Left lobe of liver (tissue), 2 donors: ENCODE measurements around the gene ARMC7. TPM values are rescaled to one million over a fixed set of nuclear protein-coding genes. Genes with fewer than 3 reads are reported as not detected.

Experiments used
- ATAC-seq: fragments of 200-7000 bp; cut with Tn5 transposase; one replicate; pipeline ENCODE4 v1.9.1; 2020; ENCODE audit warnings: mild to moderate bottlenecking, moderate library complexity
- DNase-seq: peaks from one replicate; pipeline ENCODE4 v3.0.0-alpha.2; 2020; ENCODE audit warnings: low spot score
- total RNA-seq: library from RNA; stranded (reverse); gene quantifications from one replicate; pipeline ENCODE4 v1.2.1, GENCODE V29; 2021
- donor health status: DM: no; HTN: no; CAD: no; lungs with moderate emphysema.
- donor health status: DM: no; HTN: yes; CAD: no.

Gene ARMC7
- total RNA-seq, 1 donor from 2014 or later: 5.6 TPM

DNA sequence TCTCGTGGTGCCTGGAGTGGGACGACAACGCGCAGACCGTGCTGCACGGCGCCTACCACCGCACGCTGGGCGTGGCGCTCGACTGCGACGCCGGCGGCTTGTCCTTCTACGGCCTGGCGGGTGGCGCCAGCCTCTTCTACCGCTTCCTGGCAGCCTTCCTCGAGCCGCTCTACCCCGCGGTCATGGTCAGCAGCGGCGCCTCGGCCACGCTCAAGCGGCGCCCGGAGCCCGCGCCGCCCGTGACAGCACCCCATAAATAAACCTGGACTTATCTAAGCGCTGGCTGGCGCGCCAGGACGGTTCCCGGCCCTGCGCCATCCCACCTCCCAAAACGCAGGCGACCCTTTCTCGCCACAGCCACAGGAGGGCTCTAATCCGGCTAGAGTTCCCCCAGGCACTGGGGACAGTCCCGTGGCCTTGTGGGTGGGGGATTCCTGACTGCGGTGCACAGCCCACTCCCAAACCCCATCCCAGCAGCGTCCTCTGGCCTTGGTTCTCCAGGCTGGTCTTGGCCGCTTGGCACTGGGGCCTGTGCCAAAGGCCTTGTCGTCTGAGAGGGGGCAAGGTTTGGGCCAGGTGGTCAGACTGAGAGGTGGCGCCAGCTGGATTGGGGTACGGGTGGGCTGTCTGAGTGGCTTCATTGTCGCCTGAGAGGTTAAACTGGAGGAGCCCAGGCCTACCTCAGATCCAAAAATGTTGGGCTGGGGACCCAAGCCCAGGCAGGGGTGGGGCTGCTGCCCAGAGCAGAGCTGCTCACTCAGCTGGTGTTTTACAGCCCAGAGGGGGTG is 32.1 kb upstream of the ARMC7 start:
- ATAC-seq (peak; percentile 83), DNase-seq (peak; percentile 83)

DNA sequence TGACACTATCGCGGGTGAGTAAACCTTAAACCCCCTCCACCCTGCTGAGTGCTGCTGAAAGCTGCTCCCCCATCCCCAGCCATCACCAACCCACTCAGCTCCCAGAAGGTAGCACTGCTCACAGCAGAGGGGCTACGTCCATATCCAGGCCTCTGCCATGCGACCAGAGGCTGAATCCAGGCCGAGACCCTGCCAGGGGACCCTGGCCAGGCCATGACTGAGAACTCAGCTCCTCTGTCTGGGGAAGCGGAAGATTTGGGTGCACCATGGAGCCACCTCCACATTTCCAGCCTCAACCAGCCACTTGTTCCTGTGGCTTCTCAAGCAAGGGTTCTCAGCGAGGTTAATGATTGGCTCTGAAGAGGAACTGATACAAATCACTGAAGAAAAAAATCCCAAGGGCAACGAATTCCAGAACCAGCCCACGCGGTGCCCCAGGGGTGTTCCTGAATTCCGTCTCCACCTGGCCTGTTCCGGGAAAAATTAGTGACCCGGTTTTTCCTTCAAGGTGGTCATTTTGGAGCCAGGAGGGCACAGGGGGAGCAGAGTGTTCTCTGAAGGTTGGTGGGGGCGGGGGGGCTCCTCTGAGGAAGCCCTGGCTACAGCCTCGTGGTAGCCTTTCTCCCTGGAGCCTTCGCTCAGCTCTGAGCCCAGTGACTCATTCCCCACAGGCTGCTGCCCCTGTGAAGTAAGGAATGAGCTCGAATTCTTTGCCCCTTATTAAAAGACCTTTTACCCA is 31.3 kb upstream of the ARMC7 start:
- ATAC-seq (no peak), DNase-seq (no peak)

DNA sequence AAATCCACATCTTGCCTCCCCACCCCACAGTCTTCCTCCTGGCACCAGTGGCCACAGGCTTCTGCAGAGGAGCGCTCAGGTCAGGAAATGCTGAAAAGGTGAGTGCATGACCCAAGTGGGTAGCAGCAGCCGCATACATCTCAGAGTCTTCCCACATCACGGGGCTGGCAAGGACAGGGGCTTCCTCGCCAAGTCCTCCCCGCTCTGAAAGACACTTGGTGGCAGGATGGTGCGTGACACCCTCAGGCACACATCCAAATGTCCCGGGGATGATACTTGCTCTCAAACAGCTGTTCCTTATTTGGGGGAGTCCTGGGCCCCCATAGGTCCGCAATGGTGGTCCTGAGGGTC is 30.8 kb upstream of the ARMC7 start:
- no peak for ATAC-seq
- no peak for DNase-seq

DNA sequence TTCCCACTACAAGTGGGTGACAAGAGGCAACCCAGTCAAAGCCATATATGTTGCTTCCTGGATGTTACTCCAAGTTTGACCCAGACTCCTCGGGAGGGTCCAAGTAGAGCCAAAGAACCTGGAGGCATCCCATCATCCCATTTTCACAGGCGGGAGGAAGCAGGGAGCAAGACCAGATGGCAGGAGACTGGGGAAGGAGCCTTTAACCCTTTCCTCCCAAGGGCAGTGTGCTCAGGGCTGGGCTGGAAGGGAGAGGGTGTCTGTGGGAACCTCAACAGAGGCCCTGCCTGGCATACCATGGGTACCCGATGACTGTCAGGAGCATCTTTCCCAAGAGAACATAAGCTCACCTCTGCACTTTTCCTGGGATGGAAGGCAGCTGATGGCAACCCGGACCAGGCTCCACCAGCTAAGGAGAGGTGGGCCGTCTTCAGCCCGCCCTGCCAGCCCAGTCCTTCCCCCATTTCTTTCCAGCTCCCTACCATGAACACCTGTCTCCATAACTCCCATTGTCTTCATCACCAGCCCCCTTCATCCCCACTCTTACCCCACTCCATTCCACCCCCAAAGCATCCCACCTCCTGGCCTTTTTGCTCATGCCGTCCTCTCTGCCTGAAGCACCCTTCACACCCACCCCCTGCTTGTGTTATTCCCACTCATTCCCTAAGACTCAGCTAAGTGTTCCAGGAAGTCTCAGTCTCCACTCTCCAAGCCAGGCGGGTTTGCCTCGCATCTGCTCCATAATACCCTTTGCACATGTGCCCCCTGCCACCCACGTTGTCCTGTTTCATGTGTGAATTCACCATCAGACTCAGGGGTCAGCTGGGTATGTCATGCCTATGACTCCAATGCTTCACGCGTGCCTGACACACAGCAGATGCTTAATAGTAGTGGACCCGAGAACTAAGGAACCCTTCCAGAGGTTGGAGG is 27.9 kb upstream of the ARMC7 start:
- ATAC-seq (no peak), DNase-seq (no peak)

DNA sequence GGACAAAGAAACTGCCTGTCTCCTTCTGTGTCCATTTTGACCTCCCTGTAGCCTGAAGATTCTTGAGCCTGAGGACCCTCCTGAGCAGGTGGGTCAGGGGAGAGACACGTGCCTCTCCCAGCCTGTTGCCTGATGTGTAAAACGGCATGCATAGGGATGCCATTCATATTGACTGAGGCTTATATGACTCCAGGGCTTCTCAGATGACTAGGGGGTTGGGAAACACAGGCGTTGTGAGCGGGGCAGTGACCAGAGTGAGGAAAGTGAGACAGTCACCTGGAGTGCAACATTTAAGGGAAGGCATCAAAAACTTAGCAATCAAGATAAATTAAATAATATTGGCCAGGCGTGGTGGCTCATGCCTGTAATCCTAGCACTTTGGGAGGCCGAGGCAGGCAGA is 27.1 kb upstream of the ARMC7 start:
- DNase-seq (no peak), ATAC-seq (no peak)

DNA sequence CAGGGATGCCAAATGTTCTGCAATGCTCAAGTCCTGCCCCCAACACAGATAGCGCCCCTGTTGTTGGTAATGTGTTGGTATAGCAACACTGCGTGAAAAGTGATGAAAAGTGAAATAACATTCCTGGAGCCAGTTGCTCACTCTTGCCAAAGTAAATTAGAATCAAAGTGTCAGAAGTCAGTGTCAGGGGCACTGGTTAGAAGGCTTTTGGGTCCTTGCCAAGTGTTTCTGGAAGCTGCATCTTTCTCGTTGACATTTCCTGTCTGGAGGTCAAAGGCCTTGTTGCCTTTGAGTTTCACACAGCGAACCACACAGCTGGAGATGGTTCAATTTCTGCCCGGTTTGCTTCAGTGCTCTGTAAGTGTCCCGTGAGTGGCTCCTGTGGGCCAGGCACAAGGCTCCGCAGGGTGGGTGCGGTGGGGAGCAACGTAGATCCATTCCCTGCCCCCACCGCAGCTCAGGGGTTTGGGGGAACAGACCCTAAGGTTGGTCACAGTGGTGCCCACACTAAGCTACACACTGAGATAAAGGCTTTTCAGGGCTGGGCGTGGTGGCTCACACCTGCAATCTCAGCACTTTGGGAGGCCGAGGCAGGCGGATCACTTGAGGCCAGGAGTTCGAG is 25.6 kb upstream of the ARMC7 start:
- DNase-seq: peak; percentile 88
- peak; percentile 64 for ATAC-seq

DNA sequence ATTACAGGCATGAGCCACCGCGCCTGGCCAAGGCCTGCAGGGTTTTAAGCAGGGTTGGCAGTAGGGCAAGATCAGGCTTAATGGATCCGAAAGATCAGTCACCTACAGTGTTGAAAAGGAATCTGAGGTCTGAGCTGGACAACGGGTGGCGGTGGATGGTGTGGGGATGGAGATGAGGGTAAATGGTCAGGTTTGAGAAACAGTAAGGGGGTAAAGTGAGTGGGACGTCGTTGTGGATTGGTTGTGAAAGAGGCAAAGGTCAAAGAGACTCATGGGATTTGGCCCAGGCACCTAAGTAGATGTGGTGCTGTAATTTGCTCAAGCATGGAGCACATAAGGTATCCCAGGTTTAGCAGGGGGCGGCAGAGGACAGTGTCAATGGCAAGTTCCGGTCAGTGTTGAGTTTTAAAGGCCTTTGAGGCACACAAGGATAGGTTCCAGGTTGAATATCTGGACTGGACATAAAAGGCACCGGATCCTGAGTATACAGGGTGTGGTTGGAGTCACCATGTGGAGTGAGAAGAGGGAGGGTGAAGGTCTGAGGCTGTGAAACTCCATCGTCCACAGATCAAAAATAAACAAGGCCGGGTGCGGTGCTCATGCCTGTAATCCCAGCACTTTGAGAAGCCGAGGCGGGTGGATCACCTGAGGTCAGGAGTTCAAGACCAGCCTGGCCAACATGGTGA is 23.1 kb upstream of the ARMC7 start:
- DNase-seq: peak; percentile 63
- peak; percentile 39 for ATAC-seq

DNA sequence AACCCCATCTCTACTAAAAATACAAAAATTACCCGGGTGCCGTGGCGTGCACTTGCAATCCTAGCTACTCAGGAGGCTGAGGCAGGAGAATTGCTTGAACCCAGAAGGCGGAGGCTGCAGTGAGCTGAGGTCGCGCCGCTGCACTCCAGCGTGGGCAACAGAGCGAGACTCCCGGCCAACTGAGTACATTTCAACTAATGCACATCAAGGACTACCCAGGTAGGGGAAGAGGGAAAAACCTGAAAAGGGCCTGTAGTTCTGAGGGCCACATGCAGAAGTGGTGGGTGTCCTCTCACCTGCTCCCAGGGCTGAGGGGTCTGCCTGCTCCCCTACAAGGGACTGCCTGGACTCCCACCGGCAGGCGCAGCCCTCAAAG is 22.6 kb upstream of the ARMC7 start:
- DNase-seq: no peak

DNA sequence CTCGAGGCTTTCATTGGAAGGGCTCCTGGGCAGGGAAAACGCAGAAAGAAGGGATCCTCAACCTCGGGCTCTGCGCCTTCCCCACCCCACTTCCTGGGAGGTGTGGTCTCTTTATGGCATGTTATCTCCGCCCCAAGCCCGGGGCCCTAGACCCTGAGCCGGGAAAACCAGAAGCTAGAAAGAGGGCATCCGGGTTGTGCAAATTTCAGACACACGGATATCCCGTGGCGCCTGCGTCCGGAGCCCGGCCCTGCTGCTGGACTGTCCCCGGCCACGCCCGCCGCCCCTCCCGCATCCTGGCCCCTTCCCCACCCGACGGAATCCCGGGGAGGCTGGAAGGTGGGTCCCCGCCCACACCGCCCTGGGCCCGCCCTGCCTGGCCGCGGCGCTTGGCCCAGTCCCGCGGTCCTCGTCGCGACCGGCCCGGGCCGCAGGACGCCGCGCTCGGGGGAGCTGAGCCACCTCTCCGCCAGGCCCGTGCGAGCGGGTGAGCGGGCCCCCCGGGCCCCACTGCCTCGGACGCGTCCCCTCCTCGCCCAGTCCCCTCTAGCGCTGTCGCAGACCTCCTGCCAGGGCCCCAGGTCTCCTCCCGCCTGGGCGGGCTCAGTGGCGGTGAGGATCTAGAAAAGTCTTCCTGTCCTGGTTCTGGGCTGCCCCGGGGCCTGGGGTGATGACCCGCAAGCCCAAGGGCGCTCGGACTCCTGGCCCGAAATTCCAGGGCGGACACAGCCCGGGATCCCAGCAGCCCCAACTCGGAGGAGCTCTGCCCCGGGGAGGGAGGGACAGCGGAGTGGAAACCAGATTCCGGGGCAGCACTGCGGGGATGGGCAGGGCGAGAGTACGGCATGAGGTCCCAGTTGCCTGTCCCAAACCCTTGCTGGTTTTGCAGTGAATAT is 22.0 kb upstream of the ARMC7 start, which contains the start of gene SLC16A5:
TSS of gene SLC16A5 (plus strand) at position 397 of the 896 bp plus-strand sequence. CDS start 5,683 bp downstream, outside the sequence.
- peak; percentile 37 for ATAC-seq
- peak; percentile 80 for DNase-seq

More for the DNA sequence above, 22.6 kb upstream of the ARMC7 start:
- ATAC-seq: no peak

DNA sequence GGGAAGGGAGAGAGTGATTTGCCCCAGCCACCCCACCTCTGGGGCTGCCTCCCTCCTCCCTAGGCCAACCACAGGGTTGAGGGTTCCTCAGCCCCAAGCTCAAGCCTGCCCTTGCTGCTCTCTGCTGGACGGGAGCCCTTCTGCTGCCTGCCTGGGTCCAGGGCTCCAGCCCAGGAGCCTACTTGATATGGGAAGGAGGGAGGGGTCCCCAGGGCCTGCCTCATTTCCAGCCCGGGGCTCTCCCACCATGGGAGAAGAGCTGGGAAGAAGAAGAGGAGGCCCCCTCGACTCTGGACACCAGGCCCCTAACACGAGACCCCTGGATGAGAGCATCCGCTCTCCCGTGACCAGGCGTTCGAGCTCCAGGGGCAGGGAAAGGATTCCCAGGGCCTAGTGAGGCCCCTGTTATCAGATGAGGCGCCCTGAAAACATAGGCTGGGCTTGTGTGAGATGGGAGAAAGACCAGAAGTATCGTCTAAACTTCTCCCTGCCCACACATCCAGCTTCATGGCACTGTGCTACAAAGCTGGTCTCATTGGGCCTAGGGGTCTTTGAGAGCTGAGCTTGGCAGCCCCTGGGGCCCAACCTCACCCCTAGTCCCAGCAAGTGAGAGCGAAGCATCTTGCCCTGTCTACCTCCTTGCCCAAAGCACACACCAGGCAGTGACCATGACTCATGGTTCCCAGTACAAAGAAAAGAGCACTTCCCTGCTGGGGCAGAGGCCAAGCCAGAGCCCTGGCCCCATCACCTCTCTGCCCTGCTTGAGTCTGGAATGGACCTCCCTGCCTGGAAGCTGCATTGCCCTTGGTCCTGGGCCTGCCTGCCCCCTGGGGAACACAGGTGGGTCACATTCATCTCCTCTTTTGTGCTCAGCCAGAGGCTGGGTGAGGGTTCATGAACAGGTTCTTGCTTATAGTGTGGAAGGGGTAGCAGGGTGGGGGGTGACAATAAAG is 21.0 kb upstream of the ARMC7 start:
- ATAC-seq (no peak), DNase-seq (no peak)

DNA sequence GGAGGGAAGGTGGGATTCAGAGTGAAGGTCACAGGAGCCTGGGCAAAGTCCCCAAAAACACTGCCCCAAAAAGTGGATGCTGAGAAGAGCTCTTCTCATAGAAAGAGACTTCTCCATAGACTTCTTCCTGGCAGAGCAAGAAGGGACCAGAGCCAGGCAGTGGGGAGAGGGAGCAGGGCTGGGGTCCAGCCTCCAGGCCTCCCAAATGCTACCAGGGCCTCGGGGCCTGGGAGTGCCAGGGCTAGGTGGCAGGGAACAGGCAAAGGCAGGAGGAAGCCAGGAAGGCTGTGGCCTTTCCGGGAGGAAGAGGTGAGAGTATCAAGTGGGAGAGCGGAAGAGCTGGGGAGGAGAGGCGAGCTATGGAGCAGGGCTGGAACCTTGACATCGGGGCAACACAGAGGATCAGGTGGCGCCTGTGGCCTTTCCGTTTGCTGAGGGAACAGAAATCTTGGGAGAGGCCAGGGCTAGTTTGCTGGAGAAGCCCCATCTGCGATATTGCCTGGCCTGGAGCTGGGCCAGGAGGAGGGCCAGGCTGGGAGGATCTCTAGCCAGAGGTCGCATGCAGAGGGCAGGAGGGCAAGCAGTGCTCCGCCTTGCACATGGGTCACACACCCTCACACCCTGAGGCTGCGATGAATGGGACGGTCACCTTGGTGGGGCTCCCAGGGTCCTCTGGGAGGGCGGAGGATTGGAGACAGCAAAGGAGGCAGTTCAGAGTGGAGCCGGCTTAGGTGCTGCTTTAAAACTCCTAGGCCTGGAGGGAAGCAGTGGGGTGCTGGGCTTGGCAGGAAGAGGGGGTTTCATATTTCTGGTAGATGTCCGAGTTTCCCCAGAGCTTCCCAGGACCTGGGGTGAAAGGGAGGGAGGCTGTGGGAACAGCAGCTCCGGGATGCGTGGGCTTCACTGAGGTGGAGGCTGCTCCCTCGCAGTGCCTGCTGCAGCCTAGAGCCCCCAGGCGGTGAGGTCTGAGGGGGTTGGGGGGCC is 18.6 kb upstream of the ARMC7 start:
- ATAC-seq (peak; percentile 71), DNase-seq (peak; percentile 77)

DNA sequence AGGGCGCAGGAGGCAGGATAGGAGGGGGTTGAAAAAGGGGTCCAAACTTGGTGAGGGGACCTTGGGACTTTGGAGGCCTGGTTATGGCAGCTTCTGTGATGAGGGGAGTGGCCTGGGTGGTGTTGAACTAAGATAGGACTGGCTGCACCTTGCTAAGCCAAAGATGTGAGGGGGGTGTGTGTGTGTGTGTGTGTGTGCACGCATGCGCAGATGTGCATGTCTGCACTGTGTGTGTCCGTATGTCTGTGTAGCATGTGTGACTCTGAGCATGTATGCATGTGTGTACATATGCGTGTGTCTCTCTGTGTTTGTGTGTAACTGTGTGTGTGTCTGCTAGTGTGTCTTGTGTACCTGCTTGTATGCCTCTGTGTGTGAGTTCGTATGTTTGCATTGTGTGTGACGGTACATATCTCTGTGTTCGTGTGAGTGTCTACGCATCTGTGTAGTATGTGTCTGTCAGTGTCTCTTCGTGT is 17.9 kb upstream of the ARMC7 start:
- DNase-seq: no peak
- no peak for ATAC-seq

DNA sequence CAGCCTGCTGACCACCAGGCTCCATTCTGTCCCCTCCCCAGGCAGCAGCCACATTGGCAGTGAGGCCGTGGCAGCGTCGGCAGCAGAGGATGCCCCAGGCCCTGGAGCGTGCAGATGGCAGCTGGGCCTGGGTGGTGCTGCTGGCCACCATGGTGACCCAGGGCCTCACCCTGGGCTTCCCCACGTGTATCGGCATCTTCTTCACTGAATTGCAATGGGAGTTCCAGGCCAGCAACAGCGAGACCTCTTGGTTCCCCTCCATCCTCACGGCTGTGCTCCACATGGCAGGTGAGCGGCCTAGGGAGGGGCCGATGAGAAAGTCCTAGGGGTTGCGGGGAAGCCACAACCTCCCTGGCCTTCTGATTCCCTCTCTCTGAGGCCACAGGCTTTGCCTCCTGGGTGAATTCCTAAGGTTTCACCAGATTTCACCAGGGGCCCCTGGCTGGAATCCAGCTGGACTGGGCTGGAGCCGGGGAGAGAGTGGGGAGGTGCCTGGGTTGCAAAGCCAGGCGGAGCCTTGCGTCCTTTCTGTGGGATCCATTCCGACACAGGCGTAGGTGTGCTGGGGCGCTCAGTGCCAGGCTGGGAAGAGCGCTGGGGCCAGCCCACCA is 16.1 kb upstream of the ARMC7 start:
- DNase-seq (no peak), ATAC-seq (no peak)

DNA sequence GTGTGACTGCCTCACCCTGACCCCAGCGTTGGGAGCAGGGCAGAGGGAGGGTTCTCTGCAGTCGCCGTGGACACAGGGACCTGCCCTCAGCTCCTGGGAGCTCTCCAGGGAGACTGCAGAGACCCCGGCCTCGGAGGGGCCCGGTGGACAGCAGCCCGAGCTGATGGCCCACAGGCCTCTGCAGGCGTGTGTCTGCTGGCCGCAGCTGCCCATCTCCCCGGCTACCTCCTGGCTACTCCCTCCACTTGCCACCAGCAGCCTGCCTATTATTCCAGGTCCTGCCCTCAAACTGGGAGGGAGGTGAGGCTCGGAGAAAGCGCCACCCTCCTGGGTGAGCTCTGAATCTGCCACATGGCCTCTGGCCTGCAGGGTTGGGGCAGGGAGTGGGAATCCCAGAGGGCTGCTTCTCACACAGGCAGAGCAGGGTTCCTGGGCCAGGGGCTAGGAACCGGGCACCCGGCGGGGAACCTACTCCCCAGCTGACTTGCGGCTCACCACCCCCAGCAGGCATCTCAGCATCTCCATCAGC is 14.8 kb upstream of the ARMC7 start:
- ATAC-seq (no peak), DNase-seq (no peak)

DNA sequence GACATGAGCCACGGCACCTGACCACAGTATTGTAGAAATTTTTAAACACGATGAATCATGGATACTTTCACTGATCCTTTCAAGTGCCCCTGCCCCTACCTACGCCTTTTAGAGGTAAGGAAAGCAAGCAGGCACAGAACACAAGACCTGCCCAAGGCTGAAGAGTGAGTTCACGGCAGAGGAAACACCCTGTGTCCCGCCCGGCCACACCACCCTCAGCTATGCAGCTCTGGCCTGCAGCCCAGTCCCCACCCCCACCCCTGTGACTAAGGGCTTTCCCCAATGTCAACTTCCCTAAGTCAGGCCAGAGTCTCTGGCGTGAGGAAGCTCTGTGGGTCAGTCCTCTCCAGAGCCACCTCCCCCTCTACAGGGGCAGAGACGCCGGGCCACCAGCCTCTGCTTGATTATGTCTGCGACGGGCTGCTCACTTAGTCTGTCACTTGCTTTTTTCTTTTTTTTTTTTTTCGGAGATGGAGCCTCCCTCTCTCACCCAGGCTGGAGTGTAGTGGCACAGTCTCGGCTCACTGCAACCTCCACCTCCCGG is 13.6 kb upstream of the ARMC7 start:
- peak; percentile 65 for ATAC-seq
- no peak for DNase-seq

DNA sequence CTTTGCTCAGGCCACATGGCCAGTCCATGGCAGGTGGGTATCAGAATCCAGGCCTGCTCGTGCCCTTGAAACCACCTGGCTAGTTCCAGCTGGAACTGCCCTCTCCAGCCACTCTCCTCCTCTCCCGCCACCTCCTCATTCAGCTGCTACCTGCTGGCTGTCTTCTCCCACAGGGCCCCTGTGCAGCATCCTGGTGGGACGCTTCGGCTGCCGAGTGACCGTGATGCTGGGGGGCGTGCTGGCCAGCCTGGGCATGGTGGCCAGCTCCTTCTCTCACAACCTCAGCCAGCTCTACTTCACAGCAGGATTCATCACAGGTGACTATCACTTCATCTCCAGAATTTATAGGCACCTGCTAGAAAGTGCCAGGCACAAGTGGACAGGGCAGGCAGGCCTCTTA is 11.9 kb upstream of the ARMC7 start:
- no peak for DNase-seq
- ATAC-seq: no peak
